Measurements from ENCODE around the gene C20orf141.

DNA sequence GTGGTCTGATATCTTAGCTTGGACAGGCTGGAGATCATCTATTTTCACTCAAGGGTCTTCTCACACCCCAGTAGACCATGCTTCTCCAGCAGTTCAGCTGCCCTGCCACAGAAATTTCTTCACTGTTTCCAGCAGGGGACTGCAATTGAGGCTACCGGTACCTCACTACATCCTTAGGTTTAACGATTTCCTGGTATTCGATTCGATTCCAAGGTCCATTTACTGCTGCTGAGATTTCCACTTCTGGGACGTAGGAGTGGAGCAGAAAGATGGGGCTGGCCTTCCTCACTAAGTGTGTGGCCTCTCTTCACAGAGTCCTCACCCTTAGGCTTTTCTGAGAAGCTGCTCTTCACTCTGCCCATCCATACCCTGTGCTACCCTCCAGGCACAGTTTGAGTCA is 31.9 kb downstream of the C20orf141 start:
- TF ChIP-seq, protein P1, sequence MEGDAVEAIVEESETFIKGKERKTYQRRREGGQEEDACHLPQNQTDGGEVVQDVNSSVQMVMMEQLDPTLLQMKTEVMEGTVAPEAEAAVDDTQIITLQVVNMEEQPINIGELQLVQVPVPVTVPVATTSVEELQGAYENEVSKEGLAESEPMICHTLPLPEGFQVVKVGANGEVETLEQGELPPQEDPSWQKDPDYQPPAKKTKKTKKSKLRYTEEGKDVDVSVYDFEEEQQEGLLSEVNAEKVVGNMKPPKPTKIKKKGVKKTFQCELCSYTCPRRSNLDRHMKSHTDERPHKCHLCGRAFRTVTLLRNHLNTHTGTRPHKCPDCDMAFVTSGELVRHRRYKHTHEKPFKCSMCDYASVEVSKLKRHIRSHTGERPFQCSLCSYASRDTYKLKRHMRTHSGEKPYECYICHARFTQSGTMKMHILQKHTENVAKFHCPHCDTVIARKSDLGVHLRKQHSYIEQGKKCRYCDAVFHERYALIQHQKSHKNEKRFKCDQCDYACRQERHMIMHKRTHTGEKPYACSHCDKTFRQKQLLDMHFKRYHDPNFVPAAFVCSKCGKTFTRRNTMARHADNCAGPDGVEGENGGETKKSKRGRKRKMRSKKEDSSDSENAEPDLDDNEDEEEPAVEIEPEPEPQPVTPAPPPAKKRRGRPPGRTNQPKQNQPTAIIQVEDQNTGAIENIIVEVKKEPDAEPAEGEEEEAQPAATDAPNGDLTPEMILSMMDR (IDR thresholded peaks at IDR 0.05): no peak
- TF ChIP-seq POLR2A (IDR thresholded peaks at IDR 0.05): no peak

Data from lower leg skin (tissue), 3 donors.